Measurements from ENCODE around the gene IL31. TPM values are rescaled to one million over a fixed set of nuclear protein-coding genes. Genes with fewer than 3 reads are reported as not detected.

Gene IL31
- total and polyA plus RNA-seq, 3 donors from 2014 or later = 0.38 TPM; not detected in 2

- no peaks in the 10 kb centered on the region for H3K36me3 ChIP-seq (ENCODE audit: low read depth, missing control alignments)
- no peak for DNase-seq
- H3K4me1 ChIP-seq = no peaks in the 10 kb centered on the region
- H3K27me3 ChIP-seq = no peaks in the 10 kb centered on the region
- 92 to 94% methylated on average over 4 of the region's 4 CpGs for WGBS, 2 donors
- no peak overlapping the region for H3K4me3 ChIP-seq
- TF ChIP-seq POLR2A (IDR thresholded peaks at IDR 0.05) (no peak), CTCF (IDR thresholded peaks at IDR 0.05) (no peak)
- H3K27ac ChIP-seq = no peak overlapping the region
- H3K9me3 ChIP-seq = no peaks in the 10 kb centered on the region
- intact Hi-C loops (cut with DNase I; ENCODE audit: low total_unique reads) = no loop called here
Observed at GRCh38 chr12:122195405-122195804, 21.4 kb upstream of the IL31 start.

- H3K4me3 ChIP-seq = no peak overlapping the region
- H3K36me3 ChIP-seq (ENCODE audit: low read depth, missing control alignments) = no peaks in the 10 kb centered on the region
- TF ChIP-seq POLR2A (IDR thresholded peaks at IDR 0.05) (no peak), CTCF (IDR thresholded peaks at IDR 0.05) (no peak)
- 88% methylated on average over 1 of the region's 1 CpG for WGBS, 2 donors
- DNase-seq = no peak
- H3K27ac ChIP-seq = no peak overlapping the region
- intact Hi-C loops (cut with DNase I; ENCODE audit: low total_unique reads) = no loop called here
- no peaks in the 10 kb centered on the region for H3K4me1 ChIP-seq
- no peaks in the 10 kb centered on the region for H3K9me3 ChIP-seq
- no peaks in the 10 kb centered on the region for H3K27me3 ChIP-seq
Observed at GRCh38 chr12:122194804-122195203, 20.8 kb upstream of the IL31 start.

GRCh38 chr12:122192441-122192840 is 18.4 kb upstream of the IL31 start:
- H3K36me3 ChIP-seq (ENCODE audit: low read depth, missing control alignments) = no peaks in the 10 kb centered on the region
- H3K4me3 ChIP-seq = no peak overlapping the region
- no peak overlapping the region for H3K27ac ChIP-seq
- no peaks in the 10 kb centered on the region for H3K27me3 ChIP-seq
- no peaks in the 10 kb centered on the region for H3K4me1 ChIP-seq
- TF ChIP-seq POLR2A (IDR thresholded peaks at IDR 0.05) = no peak
- TF ChIP-seq CTCF (IDR thresholded peaks at IDR 0.05) = no peak
- intact Hi-C loops (cut with DNase I; ENCODE audit: low total_unique reads) = no loop called here
- H3K9me3 ChIP-seq = no peaks in the 10 kb centered on the region
- 74 to 82% methylated on average over 11 of the region's 11 CpGs for WGBS, 2 donors
- no peak for DNase-seq

- Histone ChIP-seq H3K27me3 (no peaks in the 10 kb centered on the region), H3K9me3 (no peaks in the 10 kb centered on the region), H3K27ac (no peak overlapping the region), H3K4me3 (no peak overlapping the region), H3K36me3 (ENCODE audit: low read depth, missing control alignments) (no peaks in the 10 kb centered on the region), H3K4me1 (no peaks in the 10 kb centered on the region)
- peak; percentile 65 for DNase-seq
- intact Hi-C loops (cut with DNase I; ENCODE audit: low total_unique reads) = no loop called here
- WGBS, 2 donors = 71 to 80% methylated on average over 18 of the region's 18 CpGs
- TF ChIP-seq POLR2A (IDR thresholded peaks at IDR 0.05) = no peak
- peak in 2 of 3 experiments; percentile 19 to 50 for TF ChIP-seq CTCF (IDR thresholded peaks at IDR 0.05)
Observed at GRCh38 chr12:122190842-122191668, 17.0 kb upstream of the IL31 start.

Measured in testis (tissue), 3 donors.